Heart right ventricle (tissue), 16 donors: ENCODE results near the gene SIAH2. TPM values are rescaled to one million over a fixed set of nuclear protein-coding genes. Genes with fewer than 3 reads are reported as not detected.

ENCODE experiments used
- ATAC-seq, 8 donors: fragments of 200-7000 bp; cut with Tn5 transposase; one replicate each; pipeline ENCODE4 v1.9.1; 2020; ENCODE audit warnings: mild to moderate bottlenecking in 8 of 8, moderate library complexity in 8 of 8, moderate number of reproducible peaks in 1 of 8
- DNase-seq, 2 donors: peaks; one replicate each; pipeline ENCODE4 v3.0.0-alpha.2; 2020
- H3K27ac ChIP-seq, 10 donors: fragments of 200-600 bp; sonication (generic) in 2 of 10; one replicate each; pipeline versions ENCODE4 v1.5.0 to v1.8.0; 2020 to 2022; ENCODE audit warnings: mild to moderate bottlenecking in 3 of 10
- H3K27me3 ChIP-seq, 7 donors: fragments of 200-600 bp; one replicate each; pipeline ENCODE4 v1.8.0; 2021 to 2022; ENCODE audit warnings: mild to moderate bottlenecking in 2 of 7
- H3K36me3 ChIP-seq, 9 donors: fragments of 200-600 bp; sonication (generic) in 1 of 9; one replicate each; pipeline versions ENCODE4 v1.5.0 to v1.8.0; 2020 to 2022; ENCODE audit warnings: mild to moderate bottlenecking in 2 of 9
- H3K4me1 ChIP-seq, 9 donors: fragments of 200-600 bp; sonication (generic) in 1 of 9; one replicate each; pipeline versions ENCODE4 v1.5.0 to v1.8.0; 2020 to 2022; ENCODE audit warnings: mild to moderate bottlenecking in 4 of 9
- H3K4me3 ChIP-seq, 10 donors: fragments of 200-600 bp; sonication (generic) in 2 of 10; one replicate each; pipeline versions ENCODE4 v1.5.0 to v1.8.0; 2020 to 2022; ENCODE audit warnings: mild to moderate bottlenecking in 7 of 10, moderate library complexity in 2 of 10
- H3K9me3 ChIP-seq, 11 donors: fragments of 200-600 bp in 10 of 11; sonication (generic) in 2 of 11; one replicate each; pipeline versions ENCODE4 v1.5.0 to v1.8.0; 2013 to 2022; ENCODE audit warnings: mild to moderate bottlenecking in 2 of 11, control low read depth in 1 of 11, moderate library complexity in 1 of 11
- WGBS, 2 donors: extraction: QIAGEN DNeasy Blood & Tissue Kit; methylation state at CpG; one replicate each; pipeline ENCODE4 v1.1.7; 2013; ENCODE audit warnings: inconsistent platforms in 1 of 2; 5-methylcytosine and 5-hydroxymethylcytosine counted together
- intact Hi-C, 10 donors: fragments of 100-400 bp; cut with DNase I; formaldehyde crosslinking; loops; one replicate each; pipeline versions ENCODE4 v1.11.1 to v1.14.2; 2022
- polyA plus RNA-seq, 2 donors: library from polyadenylated mRNA; stranded (reverse); fragments of 200-250 nt; gene quantifications; one replicate each; pipeline ENCODE4 v1.2.3, GENCODE V29; 2013
- total RNA-seq, 10 donors: library from RNA; stranded (reverse); fragmentation: NEBNext Ultra II Directional in 3 of 10; extraction: Animal tissue kit (Norgen Biotek cat#: 25700) in 3 of 10; gene quantifications; one replicate each; pipeline versions ENCODE4 v1.2.1 to v1.2.4, GENCODE V29; 2021 to 2023
- TF ChIP-seq, protein P1 (sequence below), 9 donors: fragments of 200-600 bp; sonication (generic) in 2 of 9; IDR thresholded peaks; one replicate each; pipeline versions ENCODE4 v1.5.0 to v1.8.0; 2021 to 2022; ENCODE audit warnings: antibody characterized with exemption in 9 of 9, mild to moderate bottlenecking in 5 of 9, moderate library complexity in 1 of 9
- donor health status: Arrhythmogenic right ventricular cardiomyopathy.
- donor health status: ischemic (EF 13 %, LVEDD 7.1; RV severe dilation, severe dysfunction).
- donor health status: healthy with polysubstance abuse.
- donor health status: DM: no; HTN: yes; CAD: no.
- donor health status: DM: no; HTN: no; CAD: no.
- donor health status: ischemic (EF 25% LVEDD 6.9; RV normal size, moderate dysfunction).
- donor health status: ischemic (EF 25% LVEDD 5.7; RV mildly dilated, moderate dysfunction).
- donor health status: healthy.
- donor health status: DM: yes; HTN: yes; CAD: no.
- donor health status: Ischemic cardiomyopathy.
- donor health status: ischemic (EF 35%, LVEDD 5.7; RV mildly dilated, moderate dysfunction).
- donor health status: nonischemic (EF 11% LVEDD 7.7; RV severe dilation, severe dysfunction).
- donor health status: DM: yes; HTN: yes; CAD: no.
- donor health status: PGD.
- donor health status: ischemic (EF 29% LVEDD 5.4; RV normal size, mild dysfunction).
- donor health status: nonischemic (EF 23%, LVEDD 6.1; RV moderate dilation, normal function).

Gene SIAH2
- total and polyA plus RNA-seq, 12 donors: 6.1 to 30.7 (median 20.2) TPM

DNA sequence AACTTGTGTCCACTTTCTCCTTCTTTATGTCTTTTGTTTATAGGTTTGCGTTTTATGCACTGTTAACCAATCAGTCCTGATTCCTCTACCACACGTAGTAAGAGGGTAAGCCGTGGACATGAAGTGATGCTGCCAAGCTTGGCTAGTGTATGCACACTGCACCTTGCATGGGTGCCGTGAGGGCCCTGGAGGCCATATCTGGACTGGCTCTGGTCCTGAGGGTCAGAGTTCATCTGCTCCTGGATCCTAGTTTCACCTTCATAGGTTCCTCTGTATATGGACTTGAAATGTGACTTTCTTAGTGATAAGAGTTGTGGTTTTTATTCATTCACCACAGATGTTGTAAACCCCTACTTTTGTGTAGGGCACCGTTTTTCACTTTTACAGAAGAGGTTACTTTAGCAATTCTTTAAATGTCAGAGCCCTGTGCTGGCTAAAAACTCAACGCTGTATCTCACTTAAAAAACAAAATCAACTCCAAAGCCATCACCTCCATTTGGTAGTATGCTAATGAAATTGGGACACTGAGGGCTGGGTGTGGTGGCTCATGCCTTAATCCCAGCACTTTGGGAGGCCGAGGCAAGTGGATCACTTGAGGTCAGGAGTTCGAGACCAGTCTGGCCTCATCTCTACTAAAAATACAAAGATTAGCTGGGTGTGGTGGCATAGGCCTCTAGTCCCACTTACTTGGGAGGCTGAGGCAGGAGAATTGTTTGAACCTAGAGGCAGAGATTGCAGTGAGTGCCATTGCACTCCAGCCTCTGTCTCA is 22.9 kb downstream of the SIAH2 start:
- H3K36me3 ChIP-seq: peaks cover 0 to 22% (median 5%) of the 10 kb centered on the region in 9 donors
- ATAC-seq: no peak
- DNase-seq: no peak
- TF ChIP-seq, protein P1, sequence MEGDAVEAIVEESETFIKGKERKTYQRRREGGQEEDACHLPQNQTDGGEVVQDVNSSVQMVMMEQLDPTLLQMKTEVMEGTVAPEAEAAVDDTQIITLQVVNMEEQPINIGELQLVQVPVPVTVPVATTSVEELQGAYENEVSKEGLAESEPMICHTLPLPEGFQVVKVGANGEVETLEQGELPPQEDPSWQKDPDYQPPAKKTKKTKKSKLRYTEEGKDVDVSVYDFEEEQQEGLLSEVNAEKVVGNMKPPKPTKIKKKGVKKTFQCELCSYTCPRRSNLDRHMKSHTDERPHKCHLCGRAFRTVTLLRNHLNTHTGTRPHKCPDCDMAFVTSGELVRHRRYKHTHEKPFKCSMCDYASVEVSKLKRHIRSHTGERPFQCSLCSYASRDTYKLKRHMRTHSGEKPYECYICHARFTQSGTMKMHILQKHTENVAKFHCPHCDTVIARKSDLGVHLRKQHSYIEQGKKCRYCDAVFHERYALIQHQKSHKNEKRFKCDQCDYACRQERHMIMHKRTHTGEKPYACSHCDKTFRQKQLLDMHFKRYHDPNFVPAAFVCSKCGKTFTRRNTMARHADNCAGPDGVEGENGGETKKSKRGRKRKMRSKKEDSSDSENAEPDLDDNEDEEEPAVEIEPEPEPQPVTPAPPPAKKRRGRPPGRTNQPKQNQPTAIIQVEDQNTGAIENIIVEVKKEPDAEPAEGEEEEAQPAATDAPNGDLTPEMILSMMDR (IDR thresholded peaks at IDR 0.05): no peak
- H3K4me1 ChIP-seq: peaks cover 0 to 71% (median 52%) of the 10 kb centered on the region in 9 donors
- no peak overlapping the region for H3K4me3 ChIP-seq
- H3K27ac ChIP-seq: peak overlapping the region in 1 of 10 donors; percentile 27
- intact Hi-C loops: no loop called here
- H3K9me3 ChIP-seq: no peaks in the 10 kb centered on the region
- H3K27me3 ChIP-seq: no peaks in the 10 kb centered on the region
- WGBS, 2 donors: 89 to 92% methylated on average over 8 of the region's 8 CpGs

DNA sequence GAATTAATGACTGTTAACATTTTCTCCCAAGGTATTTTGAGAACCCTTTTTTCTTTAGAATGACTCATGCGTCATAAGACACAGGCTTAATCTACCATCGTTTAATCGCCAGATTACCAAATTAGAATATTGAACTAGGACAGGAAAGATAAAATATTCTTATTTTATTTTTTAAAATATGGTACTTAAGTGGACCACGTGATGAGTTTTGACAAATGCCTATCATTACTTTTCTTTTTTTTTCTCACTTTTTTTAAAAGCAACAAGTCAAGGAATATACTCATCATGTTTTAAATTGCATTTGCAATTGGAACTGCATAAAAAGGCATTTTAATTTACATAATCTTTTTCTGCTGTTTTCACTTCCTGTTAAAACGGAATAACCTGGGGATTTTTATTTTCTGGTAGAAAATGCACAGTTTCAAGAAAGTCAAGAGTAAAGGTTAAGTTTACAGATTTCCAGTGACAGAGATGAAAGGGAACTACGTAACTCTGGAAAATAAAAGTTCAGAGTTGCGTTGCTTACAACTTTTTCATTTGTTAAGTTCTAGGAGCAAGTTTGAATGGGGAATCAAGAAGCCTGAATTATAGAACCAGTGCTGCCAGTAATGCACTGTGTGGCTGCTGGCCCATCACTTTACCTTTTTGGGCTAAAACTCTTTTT is 23.6 kb downstream of the SIAH2 start:
- H3K27me3 ChIP-seq: no peaks in the 10 kb centered on the region
- peaks cover 0 to 72% (median 49%) of the 10 kb centered on the region in 9 donors for H3K4me1 ChIP-seq
- no peak overlapping the region for H3K4me3 ChIP-seq
- 79 to 82% methylated on average over 7 of the region's 7 CpGs for WGBS, 2 donors
- peak overlapping the region in 1 of 10 donors; percentile 80 for H3K27ac ChIP-seq
- H3K36me3 ChIP-seq: peaks cover 0 to 22% (median 5%) of the 10 kb centered on the region in 9 donors
- intact Hi-C loops: no loop called here
- H3K9me3 ChIP-seq: no peaks in the 10 kb centered on the region
- no peak for DNase-seq
- no peak for ATAC-seq
- TF ChIP-seq, protein P1 (IDR thresholded peaks at IDR 0.05): no peak

GRCh38 chr3:150738688-150739087 is 24.3 kb downstream of the SIAH2 start:
- H3K4me1 ChIP-seq: peaks cover 0 to 72% (median 45%) of the 10 kb centered on the region in 9 donors
- 36 to 39% methylated on average over 4 of the region's 4 CpGs for WGBS, 2 donors
- intact Hi-C loops: no loop called here
- H3K27ac ChIP-seq: peak overlapping the region in 3 of 10 donors; percentile 6 to 80 (median 42)
- H3K9me3 ChIP-seq: no peaks in the 10 kb centered on the region
- H3K4me3 ChIP-seq: no peak overlapping the region
- peaks cover 0 to 22% (median 5%) of the 10 kb centered on the region in 9 donors for H3K36me3 ChIP-seq
- DNase-seq (no peak), ATAC-seq (no peak)
- no peaks in the 10 kb centered on the region for H3K27me3 ChIP-seq
- TF ChIP-seq, protein P1 (IDR thresholded peaks at IDR 0.05): no peak

- Histone ChIP-seq H3K4me1 (peaks cover 0 to 72% (median 48%) of the 10 kb centered on the region in 9 donors), H3K9me3 (no peaks in the 10 kb centered on the region), H3K27ac (peak overlapping the region in 3 of 10 donors; percentile 6 to 80 (median 42)), H3K36me3 (peaks cover 0 to 22% (median 5%) of the 10 kb centered on the region in 9 donors), H3K27me3 (no peaks in the 10 kb centered on the region), H3K4me3 (no peak overlapping the region)
- WGBS, 2 donors: 79 to 85% methylated on average over 2 of the region's 2 CpGs
- DNase-seq: no peak
- peak in 2 of 8 donors; percentile 36 to 37 for ATAC-seq
- TF ChIP-seq, protein P1 (IDR thresholded peaks at IDR 0.05): no peak
- intact Hi-C loops: no loop called here
Observed at GRCh38 chr3:150737874-150738679, 24.9 kb downstream of the SIAH2 start.
